PFSK-1 (cell line): ENCODE data around the gene SPIB.

Experiments
- FOXP2 ChIP-seq: optimal IDR thresholded peaks from 2 replicates; pipeline ENCODE3; 2011; ENCODE audit warnings: borderline replicate concordance, control low read depth, inconsistent platforms; ENCODE audit not compliant: insufficient read depth; ENCODE audit errors: extremely low read length, extremely low read depth
- POLR2AphosphoS5 ChIP-seq: IDR thresholded peaks from 2 replicates; pipeline ENCODE4 v1.6.1; 2012; ENCODE audit warnings: low read depth, mild to moderate bottlenecking, control low read depth, low read length, moderate library complexity
- REST ChIP-seq, 2 experiments: IDR thresholded peaks; 2 replicates each; pipeline versions ENCODE4 v1.6.1 to v1.8.0; 2011 to 2012; ENCODE audit warnings: low read depth in 2 of 2, low read length in 2 of 2, control low read depth in 1 of 2, inconsistent platforms in 1 of 2, mild to moderate bottlenecking in 1 of 2, moderate library complexity in 1 of 2; ENCODE audit not compliant: insufficient read depth in 1 of 2
- SIN3A ChIP-seq: IDR thresholded peaks from 2 replicates; pipeline ENCODE4 v1.6.1; 2012; ENCODE audit warnings: mild to moderate bottlenecking, low read length, moderate library complexity, borderline replicate concordance; ENCODE audit not compliant: insufficient read depth
- TAF1 ChIP-seq: IDR thresholded peaks from 2 replicates; pipeline ENCODE4 v1.6.1; 2012; ENCODE audit warnings: low read length, control low read depth, borderline replicate concordance; ENCODE audit not compliant: insufficient read depth

GRCh38 chr19:50425581-50425980 is 6.8 kb downstream of the SPIB start:
- TF ChIP-seq POLR2AphosphoS5, result no peak
- TF ChIP-seq TAF1, result no peak
- TF ChIP-seq SIN3A, result no peak
- no peak for TF ChIP-seq REST (IDR thresholded peaks at IDR 0.05; ENCODE audit: insufficient read depth in 1 of 2, low read depth in 2 of 2, low read length in 2 of 2)
- TF ChIP-seq FOXP2, result no peak
